8988T (cell line): ENCODE data around the gene SLK.
A peak's percentile ranks its signal among the peaks of the same experiment; 100 is the strongest.

Experiments
- DNase-seq: peaks from one replicate; pipeline ENCODE4 v3.0.0; 2011

SLK gene

GRCh38 chr10:104035194-104036068 is 68.5 kb downstream of the SLK start:
- no peak for DNase-seq

- DNase-seq, result no peak
These were observed 69.1 kb downstream of the SLK start for GRCh38 chr10:104036069-104036384.

GRCh38 chr10:104036518-104037260 is 69.7 kb downstream of the SLK start:
- DNase-seq, result no peak

GRCh38 chr10:104037261-104037951 is 70.5 kb downstream of the SLK start:
- no peak for DNase-seq

GRCh38 chr10:104038537-104038936 is 71.6 kb downstream of the SLK start:
- no peak for DNase-seq

GRCh38 chr10:104038958-104039752 is 72.2 kb downstream of the SLK start:
- no peak for DNase-seq

GRCh38 chr10:104040382-104040781 is 73.4 kb downstream of the SLK start:
- no peak for DNase-seq

GRCh38 chr10:104040862-104041789 is 74.2 kb downstream of the SLK start:
- DNase-seq, result no peak

- no peak for DNase-seq
These were observed 75.1 kb downstream of the SLK start for GRCh38 chr10:104041891-104042535.

- no peak for DNase-seq
These were observed 76.4 kb downstream of the SLK start for GRCh38 chr10:104043185-104043830.

GRCh38 chr10:104043854-104044253 is 76.9 kb downstream of the SLK start:
- DNase-seq, result no peak

GRCh38 chr10:104045151-104046089 is 78.5 kb downstream of the SLK start:
- DNase-seq, result peak; percentile 74

GRCh38 chr10:104046651-104047050 is 79.7 kb downstream of the SLK start:
- DNase-seq, result no peak

GRCh38 chr10:104049504-104050250 is 82.7 kb downstream of the SLK start:
- peak; percentile 52 for DNase-seq

GRCh38 chr10:104052431-104052830 is 85.5 kb downstream of the SLK start:
- no peak for DNase-seq

- no peak for DNase-seq
These were observed 86.3 kb downstream of the SLK start for GRCh38 chr10:104053201-104053600.

- DNase-seq, result peak; percentile 77
These were observed 87.5 kb downstream of the SLK start for GRCh38 chr10:104054430-104054829.

- no peak for DNase-seq
These were observed 89.8 kb downstream of the SLK start for GRCh38 chr10:104056619-104057273.
